Glomerular visceral epithelial cell (primary cell): Measurements from ENCODE around the gene LPAR1.

Source experiments
- DNase-seq: peaks from one replicate; pipeline ENCODE4 v3.0.0-alpha.2; 2016; ENCODE audit errors: extremely low spot score

Gene LPAR1

GRCh38 chr9:111037708-111038330 lies 451 bp downstream of the LPAR1 start:
- peak; percentile 57 for DNase-seq

- peak; percentile 36 for DNase-seq
These were observed 938 bp downstream of the LPAR1 start for GRCh38 chr9:111037356-111037707.

- peak; percentile 9 for DNase-seq
These were observed 1.3 kb downstream of the LPAR1 start for GRCh38 chr9:111036946-111037345.

GRCh38 chr9:111036429-111036789 lies 1.9 kb downstream of the LPAR1 start:
- DNase-seq, result peak; percentile 47

- no peak for DNase-seq
These were observed 2.5 kb downstream of the LPAR1 start for GRCh38 chr9:111035543-111036428.

- no peak for DNase-seq
These were observed 3.3 kb downstream of the LPAR1 start for GRCh38 chr9:111034898-111035539.

GRCh38 chr9:111034170-111034897 lies 3.9 kb downstream of the LPAR1 start:
- DNase-seq, result no peak

- DNase-seq, result no peak
These were observed 7.8 kb downstream of the LPAR1 start for GRCh38 chr9:111030492-111030891.

GRCh38 chr9:111029260-111029659 lies 9.0 kb downstream of the LPAR1 start:
- no peak for DNase-seq

GRCh38 chr9:111027798-111028197 lies 10.5 kb downstream of the LPAR1 start:
- no peak for DNase-seq

GRCh38 chr9:111023128-111023527 lies 15.1 kb downstream of the LPAR1 start:
- no peak for DNase-seq

- no peak for DNase-seq
These were observed 17.7 kb downstream of the LPAR1 start for GRCh38 chr9:111020594-111020993.

- DNase-seq, result peak; percentile 33
These were observed 21.7 kb downstream of the LPAR1 start for GRCh38 chr9:111016426-111017045.

- no peak for DNase-seq
These were observed 22.3 kb downstream of the LPAR1 start for GRCh38 chr9:111016016-111016415.

- no peak for DNase-seq
These were observed 24.6 kb downstream of the LPAR1 start for GRCh38 chr9:111013707-111014106.

- no peak for DNase-seq
These were observed 25.0 kb downstream of the LPAR1 start for GRCh38 chr9:111013250-111013649.

GRCh38 chr9:111008158-111009075 lies 29.9 kb downstream of the LPAR1 start:
- peak; percentile 50 for DNase-seq

- DNase-seq, result no peak
These were observed 32.4 kb downstream of the LPAR1 start for GRCh38 chr9:111005746-111006470.

GRCh38 chr9:111004936-111005335 lies 33.3 kb downstream of the LPAR1 start:
- DNase-seq, result no peak

- DNase-seq, result no peak
These were observed 35.1 kb downstream of the LPAR1 start for GRCh38 chr9:111003182-111003581.
